GM10266 (cell line): ENCODE measurements around the gene CATSPERZ.

Experiments
- DNase-seq: peaks from one replicate; pipeline ENCODE4 v3.0.0; 2012; ENCODE audit errors: extremely low spot score
- TF ChIP-seq, protein P1 (sequence below): IDR thresholded peaks from 2 replicates; pipeline ENCODE4 v1.5.1; 2012; ENCODE audit warnings: mild to moderate bottlenecking, low read depth; ENCODE audit not compliant: control insufficient read depth, insufficient read depth; ENCODE audit errors: missing control alignments

Gene CATSPERZ

DNA sequence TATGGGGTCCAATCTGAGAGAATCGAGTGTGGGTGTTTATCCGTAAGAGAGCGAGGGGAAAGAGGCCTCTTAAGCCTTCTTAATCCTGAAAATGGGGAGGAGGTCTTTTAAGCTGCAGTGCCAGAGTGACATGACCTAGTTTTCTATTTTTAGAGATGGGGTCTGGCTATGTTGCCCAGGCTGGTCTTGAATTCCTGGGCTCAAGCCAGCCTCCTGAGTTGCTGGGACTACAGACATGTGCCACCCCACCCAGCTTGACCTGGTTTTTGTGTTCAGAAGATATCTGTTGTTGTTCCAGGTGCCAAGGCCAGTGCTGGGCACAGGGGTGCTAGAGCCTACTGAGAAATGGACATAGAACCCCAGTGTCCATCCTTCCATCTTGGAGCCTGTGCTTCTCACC is 17.1 kb upstream of the CATSPERZ start:
- no peak for DNase-seq
- TF ChIP-seq, protein P1, sequence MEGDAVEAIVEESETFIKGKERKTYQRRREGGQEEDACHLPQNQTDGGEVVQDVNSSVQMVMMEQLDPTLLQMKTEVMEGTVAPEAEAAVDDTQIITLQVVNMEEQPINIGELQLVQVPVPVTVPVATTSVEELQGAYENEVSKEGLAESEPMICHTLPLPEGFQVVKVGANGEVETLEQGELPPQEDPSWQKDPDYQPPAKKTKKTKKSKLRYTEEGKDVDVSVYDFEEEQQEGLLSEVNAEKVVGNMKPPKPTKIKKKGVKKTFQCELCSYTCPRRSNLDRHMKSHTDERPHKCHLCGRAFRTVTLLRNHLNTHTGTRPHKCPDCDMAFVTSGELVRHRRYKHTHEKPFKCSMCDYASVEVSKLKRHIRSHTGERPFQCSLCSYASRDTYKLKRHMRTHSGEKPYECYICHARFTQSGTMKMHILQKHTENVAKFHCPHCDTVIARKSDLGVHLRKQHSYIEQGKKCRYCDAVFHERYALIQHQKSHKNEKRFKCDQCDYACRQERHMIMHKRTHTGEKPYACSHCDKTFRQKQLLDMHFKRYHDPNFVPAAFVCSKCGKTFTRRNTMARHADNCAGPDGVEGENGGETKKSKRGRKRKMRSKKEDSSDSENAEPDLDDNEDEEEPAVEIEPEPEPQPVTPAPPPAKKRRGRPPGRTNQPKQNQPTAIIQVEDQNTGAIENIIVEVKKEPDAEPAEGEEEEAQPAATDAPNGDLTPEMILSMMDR, result no peak

- peak; percentile 99 for DNase-seq
- TF ChIP-seq, protein P1, result no peak
Measured at GRCh38 chr11:64284048-64284961, 15.9 kb upstream of the CATSPERZ start, which contains the start of gene BAD. Gene BAD (minus strand): TSS chr11:64284665. CDS start chr11:64284368, 297 bp downstream.

- DNase-seq, result peak; percentile 97
- TF ChIP-seq, protein P1, result no peak
Measured at GRCh38 chr11:64284962-64285884, 14.9 kb upstream of the CATSPERZ start, which contains the start of gene GPR137. Gene GPR137 (plus strand): TSS chr11:64285848. CDS start chr11:64286525, 677 bp downstream.

- DNase-seq, result no peak
- TF ChIP-seq, protein P1, result peak; percentile 32
Measured at GRCh38 chr11:64285885-64286800, 14.0 kb upstream of the CATSPERZ start.

DNA sequence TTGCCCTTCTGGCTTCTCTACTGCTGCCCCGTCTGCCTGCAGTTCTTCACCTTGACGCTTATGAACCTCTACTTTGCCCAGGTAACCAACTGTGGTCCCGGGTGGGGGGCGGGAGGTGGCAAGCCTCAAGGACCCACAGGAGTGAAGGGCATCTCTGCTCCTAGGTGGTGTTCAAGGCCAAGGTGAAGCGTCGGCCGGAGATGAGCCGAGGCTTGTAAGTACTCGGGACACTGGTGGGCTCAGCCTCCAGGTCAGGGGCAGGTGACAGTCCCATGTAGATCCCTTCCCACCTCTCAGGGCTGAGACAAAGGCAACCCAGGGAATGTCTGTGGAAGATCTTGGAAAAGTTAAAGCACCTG is 13.4 kb upstream of the CATSPERZ start:
- TF ChIP-seq, protein P1, result no peak

DNA sequence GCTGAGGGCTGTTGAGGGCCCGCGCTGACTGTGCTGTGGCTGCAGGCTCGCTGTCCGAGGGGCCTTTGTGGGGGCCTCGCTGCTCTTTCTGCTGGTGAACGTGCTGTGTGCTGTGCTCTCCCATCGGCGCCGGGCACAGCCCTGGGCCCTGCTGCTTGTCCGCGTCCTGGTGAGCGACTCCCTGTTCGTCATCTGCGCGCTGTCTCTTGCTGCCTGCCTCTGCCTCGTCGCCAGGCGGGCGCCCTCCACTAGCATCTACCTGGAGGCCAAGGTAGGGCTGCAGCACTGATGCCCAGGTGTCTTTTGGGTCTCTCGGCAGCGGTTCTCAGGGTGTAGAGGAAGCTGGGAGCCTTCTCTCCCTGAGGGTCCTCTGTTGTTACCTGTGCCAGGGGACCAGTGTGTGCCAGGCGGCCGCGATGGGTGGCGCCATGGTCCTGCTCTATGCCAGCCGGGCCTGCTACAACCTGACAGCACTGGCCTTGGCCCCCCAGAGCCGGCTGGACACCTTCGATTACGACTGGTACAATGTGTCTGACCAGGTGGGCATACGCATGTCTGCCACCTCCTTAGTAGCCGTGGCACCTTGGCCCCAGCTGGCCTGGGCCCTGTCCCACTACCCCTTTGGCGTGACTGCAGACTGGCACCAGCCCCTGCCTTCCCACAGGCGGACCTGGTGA is 12.3 kb upstream of the CATSPERZ start:
- TF ChIP-seq, protein P1, result no peak
- DNase-seq, result no peak

More for the DNA sequence above, 13.4 kb upstream of the CATSPERZ start:
- no peak for DNase-seq
